Thyroid gland (tissue), 4 donors: ENCODE data around the gene TRPC4. TPM values are rescaled to one million over a fixed set of nuclear protein-coding genes. Genes with fewer than 3 reads are reported as not detected.

Source experiments
- DNase-seq, 2 donors: peaks; one replicate each; pipeline ENCODE4 v3.0.0-alpha.2; 2019
- H3K27ac ChIP-seq, 3 donors: fragments of 200-600 bp; sonication (generic); 1 replicate in 2 of 3; 2 replicates in 1 of 3; pipeline ENCODE4 v1.5.1; 2016 to 2019; ENCODE audit warnings: mild to moderate bottlenecking in 1 of 3, moderate library complexity in 1 of 3
- H3K27me3 ChIP-seq: fragments of 200-600 bp; sonication (generic); one replicate; pipeline ENCODE4 v1.5.1; 2019
- H3K36me3 ChIP-seq, 2 donors: fragments of 200-600 bp; sonication (generic); one replicate each; pipeline ENCODE4 v1.5.1; 2016 to 2019
- H3K4me1 ChIP-seq, 2 donors: fragments of 200-600 bp; sonication (generic); one replicate each; pipeline ENCODE4 v1.5.1; 2017 to 2019
- H3K4me3 ChIP-seq, 3 donors: fragments of 200-600 bp; sonication (generic); replicated peaks in 1 of 3; 1 replicate in 2 of 3; 2 replicates in 1 of 3; pipeline ENCODE4 v1.5.1; 2016; ENCODE audit warnings: mild to moderate bottlenecking in 1 of 3
- H3K9me3 ChIP-seq: fragments of 200-600 bp; sonication (generic); one replicate; pipeline ENCODE4 v1.5.1; 2017
- CTCF ChIP-seq, 6 experiments: fragments of 200-600 bp in 3 of 6; fragments of 450-650 bp in 3 of 6; sonication (generic) in 3 of 6; IDR thresholded peaks; one replicate each; pipeline ENCODE4 v1.5.1; 2016 to 2019; ENCODE audit warnings: antibody characterized with exemption in 6 of 6, mild to moderate bottlenecking in 2 of 6, inconsistent platforms in 1 of 6, moderate library complexity in 1 of 6
- POLR2A ChIP-seq, 2 donors: fragments of 450-650 bp; IDR thresholded peaks; one replicate each; pipeline ENCODE4 v1.6.1; 2017; ENCODE audit warnings: antibody characterized with exemption in 2 of 2, mild to moderate bottlenecking in 2 of 2, moderate library complexity in 1 of 2
- WGBS, 2 donors: methylation state at CpG; one replicate each; pipeline ENCODE4 v1.1.5; 2017; 5-methylcytosine and 5-hydroxymethylcytosine counted together
- intact Hi-C: fragments of 100-400 bp; cut with DNase I; formaldehyde crosslinking; loops from one replicate; pipeline ENCODE4 v1.15.1; 2023
- total RNA-seq, 4 donors: library from RNA; depleted of rRNA; stranded (reverse); fragments of >200 nt; gene quantifications; one replicate each; pipeline ENCODE4 v1.2.3, GENCODE V29; 2016

The TRPC4 gene
- total RNA-seq, 4 donors from 2014 or later, result 0.11 to 3.2 (median 0.79) TPM

- no peak for TF ChIP-seq POLR2A (IDR thresholded peaks at IDR 0.05)
- no peak for TF ChIP-seq CTCF (IDR thresholded peaks at IDR 0.05)
- 84 to 86% methylated on average over 5 of the region's 5 CpGs for WGBS, 2 donors
- Histone ChIP-seq H3K27ac (no peak overlapping the region), H3K27me3 (no peaks in the 10 kb centered on the region), H3K36me3 (no peaks in the 10 kb centered on the region), H3K9me3 (no peaks in the 10 kb centered on the region), H3K4me3 (no peak overlapping the region), H3K4me1 (no peaks in the 10 kb centered on the region)
- intact Hi-C loops, result no loop called here
- no peak for DNase-seq
These were observed 189.4 kb downstream of the TRPC4 start for GRCh38 chr13:37680137-37680536.

DNA sequence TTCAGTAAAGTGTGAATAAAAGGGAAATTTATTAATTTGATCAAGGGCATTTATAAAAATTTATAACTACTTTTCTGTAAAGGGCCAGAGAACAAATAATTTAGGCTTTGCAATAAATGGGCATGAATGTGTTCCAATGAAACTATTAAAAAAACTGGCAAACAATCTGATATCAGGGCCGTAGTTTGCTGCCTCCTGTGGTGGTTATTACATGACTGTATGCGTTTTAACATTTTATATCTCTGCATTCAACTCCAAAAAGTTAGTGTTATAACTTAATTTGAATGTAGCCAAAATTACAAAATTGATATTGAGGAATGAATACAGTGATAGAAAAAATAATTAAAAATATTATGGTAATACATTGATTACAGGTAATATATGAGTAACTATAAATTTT, 190.5 kb downstream of the TRPC4 start:
- no peaks in the 10 kb centered on the region for H3K36me3 ChIP-seq
- no peaks in the 10 kb centered on the region for H3K27me3 ChIP-seq
- no peak overlapping the region for H3K4me3 ChIP-seq
- TF ChIP-seq POLR2A (IDR thresholded peaks at IDR 0.05) (no peak), CTCF (IDR thresholded peaks at IDR 0.05) (no peak)
- WGBS, 2 donors, result 82 to 86% methylated on average over 2 of the region's 2 CpGs
- no peak overlapping the region for H3K27ac ChIP-seq
- no peaks in the 10 kb centered on the region for H3K4me1 ChIP-seq
- H3K9me3 ChIP-seq, result no peaks in the 10 kb centered on the region
- intact Hi-C loops, result no loop called here
- DNase-seq, result no peak

DNA sequence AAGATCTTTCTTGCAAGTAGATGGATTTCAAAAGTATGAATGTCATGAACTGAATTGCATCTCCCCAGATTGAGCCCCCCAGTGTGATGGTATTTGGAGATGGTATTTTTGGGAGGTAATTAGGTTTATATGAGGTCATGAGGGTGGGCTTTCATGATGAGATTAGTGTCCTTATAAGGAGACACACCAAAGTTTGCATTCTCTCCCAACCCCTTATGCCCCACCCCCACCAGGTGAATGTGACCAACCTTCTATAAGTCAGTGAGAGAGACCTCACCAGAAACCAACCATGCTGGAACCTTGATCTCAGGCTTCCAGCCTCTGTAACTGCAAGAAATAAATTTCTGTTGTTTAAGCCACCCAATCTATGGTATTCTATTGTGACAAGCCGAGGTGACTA, 199.7 kb downstream of the TRPC4 start:
- DNase-seq, result no peak
- TF ChIP-seq POLR2A (IDR thresholded peaks at IDR 0.05), result no peak
- TF ChIP-seq CTCF (IDR thresholded peaks at IDR 0.05), result no peak
- H3K9me3 ChIP-seq, result no peaks in the 10 kb centered on the region
- WGBS, 2 donors, result 86 to 90% methylated on average over 1 of the region's 1 CpG
- intact Hi-C loops, result no loop called here
- H3K36me3 ChIP-seq, result no peaks in the 10 kb centered on the region
- H3K27me3 ChIP-seq, result no peaks in the 10 kb centered on the region
- no peak overlapping the region for H3K4me3 ChIP-seq
- no peak overlapping the region for H3K27ac ChIP-seq
- H3K4me1 ChIP-seq, result no peaks in the 10 kb centered on the region

DNA sequence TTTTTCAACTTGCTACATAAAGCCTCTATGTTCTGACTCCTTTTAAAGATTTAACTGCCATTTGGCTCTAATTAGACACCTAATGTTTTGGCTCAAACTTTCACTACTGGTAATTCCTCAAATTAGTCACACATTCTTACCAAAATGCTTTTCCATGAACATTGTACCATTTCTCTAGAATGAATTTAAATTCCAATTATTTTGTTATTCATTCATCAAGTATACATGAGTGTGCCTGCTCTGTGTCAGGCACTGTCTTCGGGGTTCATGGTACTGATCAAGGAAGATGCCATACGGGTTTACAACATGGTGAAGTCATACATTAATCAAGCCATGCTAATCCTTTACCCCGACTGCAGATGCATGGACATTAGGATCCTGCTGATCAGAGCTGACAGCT, 201.9 kb downstream of the TRPC4 start:
- no peak for DNase-seq
- Histone ChIP-seq H3K4me3 (no peak overlapping the region), H3K27me3 (no peaks in the 10 kb centered on the region), H3K36me3 (no peaks in the 10 kb centered on the region), H3K9me3 (no peaks in the 10 kb centered on the region), H3K4me1 (no peaks in the 10 kb centered on the region), H3K27ac (no peak overlapping the region)
- TF ChIP-seq POLR2A (IDR thresholded peaks at IDR 0.05), result no peak
- no peak for TF ChIP-seq CTCF (IDR thresholded peaks at IDR 0.05)
- WGBS, 2 donors, result 65 to 85% methylated on average over 3 of the region's 3 CpGs
- intact Hi-C loops, result no loop called here

GRCh38 chr13:37666036-37666435, 203.5 kb downstream of the TRPC4 start:
- intact Hi-C loops, result no loop called here
- Histone ChIP-seq H3K36me3 (no peaks in the 10 kb centered on the region), H3K27ac (no peak overlapping the region), H3K4me1 (no peaks in the 10 kb centered on the region), H3K4me3 (no peak overlapping the region), H3K9me3 (no peaks in the 10 kb centered on the region), H3K27me3 (no peaks in the 10 kb centered on the region)
- 65 to 73% methylated on average over 2 of the region's 2 CpGs for WGBS, 2 donors
- DNase-seq, result no peak
- no peak for TF ChIP-seq POLR2A (IDR thresholded peaks at IDR 0.05)
- TF ChIP-seq CTCF (IDR thresholded peaks at IDR 0.05), result no peak
